C4-2B (cell line): ENCODE measurements around the gene SAV1.

Experiments used
- H3K27ac ChIP-seq: fragments of 450-650 bp; 2 replicates; pipeline ENCODE4 v1.5.1; 2017
- ZFX ChIP-seq: fragments of 450-650 bp; IDR thresholded peaks from 2 replicates; pipeline ENCODE4 v1.6.1; 2017
- TF ChIP-seq, protein P1 (sequence below): fragments of 450-650 bp; conservative IDR thresholded peaks from 2 replicates; pipeline ENCODE4 v1.5.1; 2017; ENCODE audit warnings: mild to moderate bottlenecking

The SAV1 gene

DNA sequence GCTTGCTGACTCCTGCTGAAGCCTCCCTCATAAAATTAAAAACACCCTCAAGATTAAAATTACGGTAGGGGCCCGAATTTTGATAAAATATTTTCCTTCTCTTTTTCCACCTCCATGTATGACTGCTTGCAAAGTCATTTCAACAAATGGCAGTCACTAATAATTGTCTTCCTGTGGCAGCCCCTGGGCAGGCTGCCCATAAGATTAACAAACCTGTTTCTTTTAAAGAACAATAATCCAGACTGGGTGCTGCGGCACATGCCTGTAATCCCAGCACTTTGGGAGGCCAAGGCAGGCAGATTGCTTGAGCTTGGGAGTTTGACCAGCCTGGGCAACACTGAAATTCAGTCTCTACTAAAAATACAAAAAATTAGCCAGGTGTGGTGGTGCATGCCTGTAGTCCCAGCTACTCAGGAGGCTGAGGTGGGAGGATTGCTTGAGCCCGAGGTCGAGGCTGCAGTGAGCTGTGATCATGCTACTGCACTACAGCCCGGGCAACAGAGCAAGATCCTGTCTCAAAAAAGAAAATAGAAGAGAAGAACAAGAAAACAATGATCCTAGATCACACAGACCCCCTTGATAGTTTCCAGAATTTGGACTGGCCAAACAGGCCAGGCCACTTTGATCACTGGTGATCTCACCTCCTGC, 8.7 kb downstream of the SAV1 start:
- TF ChIP-seq, protein P1, sequence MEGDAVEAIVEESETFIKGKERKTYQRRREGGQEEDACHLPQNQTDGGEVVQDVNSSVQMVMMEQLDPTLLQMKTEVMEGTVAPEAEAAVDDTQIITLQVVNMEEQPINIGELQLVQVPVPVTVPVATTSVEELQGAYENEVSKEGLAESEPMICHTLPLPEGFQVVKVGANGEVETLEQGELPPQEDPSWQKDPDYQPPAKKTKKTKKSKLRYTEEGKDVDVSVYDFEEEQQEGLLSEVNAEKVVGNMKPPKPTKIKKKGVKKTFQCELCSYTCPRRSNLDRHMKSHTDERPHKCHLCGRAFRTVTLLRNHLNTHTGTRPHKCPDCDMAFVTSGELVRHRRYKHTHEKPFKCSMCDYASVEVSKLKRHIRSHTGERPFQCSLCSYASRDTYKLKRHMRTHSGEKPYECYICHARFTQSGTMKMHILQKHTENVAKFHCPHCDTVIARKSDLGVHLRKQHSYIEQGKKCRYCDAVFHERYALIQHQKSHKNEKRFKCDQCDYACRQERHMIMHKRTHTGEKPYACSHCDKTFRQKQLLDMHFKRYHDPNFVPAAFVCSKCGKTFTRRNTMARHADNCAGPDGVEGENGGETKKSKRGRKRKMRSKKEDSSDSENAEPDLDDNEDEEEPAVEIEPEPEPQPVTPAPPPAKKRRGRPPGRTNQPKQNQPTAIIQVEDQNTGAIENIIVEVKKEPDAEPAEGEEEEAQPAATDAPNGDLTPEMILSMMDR = no peak
- no peak for TF ChIP-seq ZFX

DNA sequence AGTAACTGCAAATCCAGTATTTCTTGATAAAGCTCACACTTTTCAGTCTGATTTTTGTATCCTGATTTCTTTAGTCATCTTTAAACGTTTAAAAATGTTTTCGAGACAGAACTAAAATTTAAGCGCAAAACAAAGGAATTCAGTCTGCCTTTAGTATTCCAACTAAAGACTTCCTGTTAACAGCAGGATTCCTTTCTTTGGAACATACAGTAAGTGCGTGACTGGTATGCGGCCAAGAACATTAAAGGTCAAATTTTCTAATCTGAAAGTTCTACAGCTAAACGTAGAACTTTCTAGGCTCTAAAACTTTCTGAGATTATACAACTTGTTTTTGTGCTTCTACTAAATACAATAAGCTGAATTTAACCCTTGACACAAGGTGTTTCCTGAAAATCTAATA, 9.9 kb downstream of the SAV1 start:
- TF ChIP-seq, protein P1 = no peak
- TF ChIP-seq ZFX = no peak
- no peak overlapping the region for H3K27ac ChIP-seq

More for the DNA sequence above, 8.7 kb downstream of the SAV1 start:
- H3K27ac ChIP-seq = peak overlapping the region; percentile 69

DNA sequence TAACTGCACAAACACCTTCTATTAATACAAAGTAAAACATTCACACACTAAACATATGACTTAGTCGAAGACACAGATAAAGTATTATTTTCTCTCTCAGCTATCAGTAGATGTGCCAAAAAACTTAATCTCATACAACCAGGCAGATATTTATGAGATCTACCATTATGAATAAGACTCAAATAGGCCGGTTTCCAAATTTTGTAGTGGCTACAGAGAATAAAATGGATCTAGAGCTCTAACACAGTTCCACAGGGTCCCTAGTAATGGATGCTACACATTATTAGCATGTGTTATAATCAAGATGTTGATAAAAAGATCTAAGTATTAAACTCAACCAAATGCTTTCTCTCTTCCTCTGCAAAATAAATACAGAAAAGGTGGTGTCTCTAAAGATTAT, 10.4 kb downstream of the SAV1 start:
- H3K27ac ChIP-seq = no peak overlapping the region
- TF ChIP-seq ZFX = no peak
- TF ChIP-seq, protein P1 = no peak

DNA sequence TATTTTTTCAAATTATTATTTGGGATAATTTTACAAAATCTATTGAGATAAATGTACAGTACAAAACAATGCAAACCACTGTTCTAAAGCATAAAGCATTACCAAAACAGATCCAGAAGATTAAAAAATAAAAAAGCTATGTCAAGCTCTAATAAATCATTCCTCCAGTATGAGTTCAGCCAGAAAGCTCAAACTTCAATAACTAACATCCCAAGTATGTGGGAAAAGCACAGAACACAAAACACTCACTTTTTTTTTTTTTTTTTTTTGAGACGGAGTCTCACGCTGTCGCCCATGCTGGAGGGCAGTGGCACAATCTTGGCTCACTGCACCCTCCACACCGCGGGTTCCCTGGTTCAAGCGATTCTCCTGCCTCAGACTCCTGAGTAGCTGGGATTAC, 11.3 kb downstream of the SAV1 start:
- H3K27ac ChIP-seq = peak overlapping the region; percentile 18; the same call in 1 of the 2 replicates
- TF ChIP-seq, protein P1 = no peak
- TF ChIP-seq ZFX = no peak

DNA sequence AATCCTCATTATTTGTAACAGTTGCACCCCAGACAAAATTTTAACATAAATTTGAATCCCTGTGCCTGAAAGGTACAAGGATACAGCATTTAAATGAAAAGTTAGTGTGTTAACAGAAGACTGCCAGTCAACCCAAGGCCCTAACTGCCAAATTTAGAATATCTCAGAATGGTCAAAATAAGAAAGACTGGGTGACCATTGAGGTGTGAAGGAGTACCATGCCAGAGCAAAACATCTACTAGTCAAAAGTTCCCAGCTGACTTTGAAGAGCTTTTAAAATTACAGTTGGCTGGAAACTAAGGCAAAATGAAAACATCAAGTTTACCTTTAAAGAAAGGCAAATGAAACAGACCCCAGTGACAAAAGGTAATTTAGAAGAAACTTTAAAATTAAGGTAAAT, 18.4 kb downstream of the SAV1 start:
- H3K27ac ChIP-seq = no peak overlapping the region
- TF ChIP-seq, protein P1 = no peak
- TF ChIP-seq ZFX = no peak

DNA sequence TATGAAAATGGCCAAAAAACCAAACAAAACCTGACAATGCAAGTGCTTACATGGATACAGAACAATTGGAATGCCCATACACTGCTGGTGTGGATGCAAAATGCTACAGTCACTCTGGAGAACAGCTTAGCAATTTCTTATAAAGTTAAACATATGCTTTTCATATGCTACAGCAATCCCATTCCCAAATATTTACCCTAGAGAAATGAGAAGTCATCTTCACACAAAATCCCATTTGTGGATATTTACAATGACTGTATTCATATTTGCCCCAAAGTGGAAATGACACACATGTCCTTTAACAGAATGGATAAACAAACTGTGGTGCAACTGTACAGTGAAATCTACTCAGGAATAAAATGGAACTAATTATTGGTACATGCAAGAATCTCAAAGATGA, 20.4 kb downstream of the SAV1 start:
- no peak overlapping the region for H3K27ac ChIP-seq
- no peak for TF ChIP-seq ZFX
- TF ChIP-seq, protein P1 = no peak

DNA sequence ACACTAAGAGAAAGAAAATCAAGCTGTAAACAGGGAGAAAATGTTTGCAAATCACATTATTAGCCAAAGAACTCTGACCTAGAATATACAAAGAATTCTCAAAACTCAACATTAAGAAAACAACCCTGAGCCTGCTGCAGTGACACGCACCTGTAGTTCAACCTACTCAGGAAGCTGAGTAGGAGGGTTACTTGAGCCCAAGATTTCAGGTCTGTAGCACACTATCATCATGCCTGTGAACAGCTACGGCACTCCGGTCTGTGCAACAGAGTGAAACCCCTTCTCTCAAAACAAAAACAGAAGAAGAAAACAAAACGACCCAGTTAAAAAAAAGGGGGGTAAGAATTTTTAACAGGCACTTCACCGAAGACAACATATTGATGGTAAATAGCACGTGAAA, 20.8 kb downstream of the SAV1 start:
- TF ChIP-seq, protein P1 = no peak
- no peak for TF ChIP-seq ZFX
- no peak overlapping the region for H3K27ac ChIP-seq
